ENCODE results near the gene TNFRSF1B. TPM values are rescaled to one million over a fixed set of nuclear protein-coding genes. Genes with fewer than 3 reads are reported as not detected.
A peak's percentile ranks its signal among the peaks of the same experiment; 100 is the strongest.

Gene TNFRSF1B
- 10 to 100 TPM; 58.7 to 59.7 TPM for total RNA-seq

DNA sequence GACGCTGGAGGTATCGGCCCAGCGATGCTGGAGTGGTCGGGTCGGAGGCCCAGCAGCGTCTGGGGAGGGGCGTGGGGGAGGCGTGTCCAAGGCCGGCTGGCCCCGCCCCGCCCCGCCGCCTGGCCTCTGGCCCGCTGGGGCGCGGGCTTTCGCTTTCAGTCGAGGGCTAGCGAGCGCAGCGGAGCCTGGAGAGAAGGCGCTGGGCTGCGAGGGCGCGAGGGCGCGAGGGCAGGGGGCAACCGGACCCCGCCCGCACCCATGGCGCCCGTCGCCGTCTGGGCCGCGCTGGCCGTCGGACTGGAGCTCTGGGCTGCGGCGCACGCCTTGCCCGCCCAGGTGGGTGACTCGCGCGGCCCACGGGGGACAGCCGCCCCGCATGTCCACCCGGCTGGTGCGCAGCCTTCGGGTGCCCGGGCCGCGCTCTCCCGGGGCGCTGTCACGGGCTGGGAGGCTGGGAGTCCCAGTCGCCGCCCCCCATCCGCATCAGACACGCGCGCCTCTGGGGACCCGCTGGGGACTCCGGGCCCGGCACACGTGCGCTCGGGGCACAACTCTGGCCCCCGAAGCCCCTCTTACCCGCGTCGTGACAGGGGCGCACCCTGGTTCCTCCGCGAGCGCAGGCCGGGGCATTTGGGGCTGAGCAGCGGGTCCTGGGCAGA is at the start of gene TNFRSF1B:
Gene TNFRSF1B (plus strand): TSS at position 158 of the 659 bp plus-strand sequence. CDS start 101 bp downstream, at position 259.
- H3K4me3 ChIP-seq = peak within 1 kb of the TSS; percentile 82
- peak within 1 kb of the TSS in 1 of 2 donors; percentile 60 for H3K27ac ChIP-seq
- no peaks in the 10 kb centered on the region for H3K27me3 ChIP-seq (replicated peaks; ENCODE audit: insufficient read depth)
- H3K9me3 ChIP-seq = no peaks in the 10 kb centered on the region
- no peaks in the 10 kb centered on the region for H3K36me3 ChIP-seq
- H3K4me1 ChIP-seq (ENCODE audit: control insufficient read depth in 1 of 2, low read depth in 2 of 2) = peaks cover 6 to 21% of the 10 kb centered on the region in 2 donors
- DNase-seq (ENCODE audit: low spot score) (no peak), ATAC-seq (ENCODE audit: insufficient number of reproducible peaks, low FRiP score, low read depth) (no peak)
- no peak for TF ChIP-seq CTCF (IDR thresholded peaks at IDR 0.05)

DNA sequence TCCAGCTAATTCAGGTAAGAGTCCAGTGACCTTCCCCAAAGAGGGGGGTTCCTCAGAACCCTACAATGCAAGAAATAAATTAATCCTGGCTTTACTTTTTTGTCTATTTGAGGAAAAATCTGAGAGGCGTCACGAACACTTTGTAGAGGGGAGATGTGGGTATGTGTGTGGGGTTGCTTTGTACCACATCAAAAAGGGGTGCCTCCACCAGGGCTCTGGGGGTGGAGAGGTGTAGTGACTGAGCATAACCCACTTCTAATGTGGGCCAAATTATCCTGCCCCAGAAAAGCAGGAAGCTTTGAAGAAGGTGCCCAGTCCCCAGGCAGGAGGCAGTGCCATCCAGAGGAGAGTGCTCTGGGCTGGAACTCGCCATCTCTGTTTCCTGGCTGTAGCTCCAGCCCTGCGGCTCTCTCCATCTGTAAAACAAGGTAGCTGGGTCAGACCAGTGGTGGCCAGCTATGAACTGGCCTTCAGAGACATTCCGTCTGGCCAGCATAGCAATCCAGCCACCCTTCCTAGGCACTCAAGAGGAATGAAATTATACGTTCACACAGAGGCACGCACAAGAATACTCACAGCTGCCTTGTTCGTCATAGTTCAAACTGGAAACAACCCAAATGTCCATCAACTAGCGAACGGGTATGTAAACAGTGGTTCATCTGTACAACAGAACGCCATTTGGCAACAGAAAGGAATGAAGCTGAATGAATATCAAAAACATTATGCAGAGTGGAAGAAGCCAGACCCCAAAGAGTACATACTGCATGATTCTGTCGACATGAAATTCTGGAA is 45.4 kb upstream of the TNFRSF1B start:
- no peak overlapping the region for H3K4me3 ChIP-seq
- H3K4me1 ChIP-seq (ENCODE audit: control insufficient read depth in 1 of 2, low read depth in 2 of 2) = peaks cover 0 to 7% of the 10 kb centered on the region in 2 donors
- H3K27ac ChIP-seq = no peak overlapping the region
- H3K27me3 ChIP-seq (replicated peaks; ENCODE audit: insufficient read depth) = no peaks in the 10 kb centered on the region
- no peaks in the 10 kb centered on the region for H3K36me3 ChIP-seq
- no peaks in the 10 kb centered on the region for H3K9me3 ChIP-seq
- DNase-seq (ENCODE audit: low spot score) (no peak), ATAC-seq (ENCODE audit: insufficient number of reproducible peaks, low FRiP score, low read depth) (no peak)
- TF ChIP-seq CTCF (IDR thresholded peaks at IDR 0.05) = no peak

GRCh38 chr1:12123172-12123571 is 43.6 kb upstream of the TNFRSF1B start:
- ATAC-seq (ENCODE audit: insufficient number of reproducible peaks, low FRiP score, low read depth) = no peak
- DNase-seq (ENCODE audit: low spot score) = no peak
- H3K4me1 ChIP-seq (ENCODE audit: control insufficient read depth in 1 of 2, low read depth in 2 of 2) = peaks cover 0 to 7% of the 10 kb centered on the region in 2 donors
- TF ChIP-seq CTCF (IDR thresholded peaks at IDR 0.05) = no peak
- H3K9me3 ChIP-seq = no peaks in the 10 kb centered on the region
- no peak overlapping the region for H3K27ac ChIP-seq
- no peak overlapping the region for H3K4me3 ChIP-seq
- H3K36me3 ChIP-seq = no peaks in the 10 kb centered on the region
- H3K27me3 ChIP-seq (replicated peaks; ENCODE audit: insufficient read depth) = no peaks in the 10 kb centered on the region

- H3K4me3 ChIP-seq = no peak overlapping the region
- H3K36me3 ChIP-seq = no peaks in the 10 kb centered on the region
- H3K27me3 ChIP-seq (replicated peaks; ENCODE audit: insufficient read depth) = no peaks in the 10 kb centered on the region
- H3K4me1 ChIP-seq (ENCODE audit: control insufficient read depth in 1 of 2, low read depth in 2 of 2) = peaks cover 0 to 7% of the 10 kb centered on the region in 2 donors
- DNase-seq (ENCODE audit: low spot score) (peak; percentile 45), ATAC-seq (ENCODE audit: insufficient number of reproducible peaks, low FRiP score, low read depth) (no peak)
- no peak overlapping the region for H3K27ac ChIP-seq
- TF ChIP-seq CTCF (IDR thresholded peaks at IDR 0.05) = peak; percentile 97
- H3K9me3 ChIP-seq = no peaks in the 10 kb centered on the region
These were observed 41.9 kb upstream of the TNFRSF1B start for GRCh38 chr1:12124693-12125421.

Data from thoracic aorta (tissue), 2 donors.